Measurements from ENCODE around the gene DLL4.

DNA sequence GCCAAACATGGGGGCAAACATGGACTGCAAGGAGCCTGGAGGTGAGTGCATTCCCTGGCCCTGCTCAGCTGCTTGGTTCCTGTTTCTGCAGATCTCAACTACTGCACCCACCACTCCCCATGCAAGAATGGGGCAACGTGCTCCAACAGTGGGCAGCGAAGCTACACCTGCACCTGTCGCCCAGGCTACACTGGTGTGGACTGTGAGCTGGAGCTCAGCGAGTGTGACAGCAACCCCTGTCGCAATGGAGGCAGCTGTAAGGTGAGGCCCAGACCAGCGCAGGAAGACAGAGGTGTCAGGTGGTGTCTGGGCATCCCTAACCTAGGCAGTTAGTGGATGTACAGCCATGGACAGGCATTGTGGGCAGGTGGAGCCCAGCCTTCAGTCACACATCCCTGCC lies 5.3 kb downstream of the DLL4 start:
- TF ChIP-seq, protein P1, sequence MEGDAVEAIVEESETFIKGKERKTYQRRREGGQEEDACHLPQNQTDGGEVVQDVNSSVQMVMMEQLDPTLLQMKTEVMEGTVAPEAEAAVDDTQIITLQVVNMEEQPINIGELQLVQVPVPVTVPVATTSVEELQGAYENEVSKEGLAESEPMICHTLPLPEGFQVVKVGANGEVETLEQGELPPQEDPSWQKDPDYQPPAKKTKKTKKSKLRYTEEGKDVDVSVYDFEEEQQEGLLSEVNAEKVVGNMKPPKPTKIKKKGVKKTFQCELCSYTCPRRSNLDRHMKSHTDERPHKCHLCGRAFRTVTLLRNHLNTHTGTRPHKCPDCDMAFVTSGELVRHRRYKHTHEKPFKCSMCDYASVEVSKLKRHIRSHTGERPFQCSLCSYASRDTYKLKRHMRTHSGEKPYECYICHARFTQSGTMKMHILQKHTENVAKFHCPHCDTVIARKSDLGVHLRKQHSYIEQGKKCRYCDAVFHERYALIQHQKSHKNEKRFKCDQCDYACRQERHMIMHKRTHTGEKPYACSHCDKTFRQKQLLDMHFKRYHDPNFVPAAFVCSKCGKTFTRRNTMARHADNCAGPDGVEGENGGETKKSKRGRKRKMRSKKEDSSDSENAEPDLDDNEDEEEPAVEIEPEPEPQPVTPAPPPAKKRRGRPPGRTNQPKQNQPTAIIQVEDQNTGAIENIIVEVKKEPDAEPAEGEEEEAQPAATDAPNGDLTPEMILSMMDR (IDR thresholded peaks at IDR 0.05; ENCODE audit: poor library complexity, severe bottlenecking) = no peak
- TF ChIP-seq EP300 (conservative IDR thresholded peaks at IDR 0.05; ENCODE audit: poor library complexity, severe bottlenecking) (no peak), TAF1 (IDR thresholded peaks at IDR 0.05; ENCODE audit: low read depth) (no peak), EZH2 (IDR thresholded peaks at IDR 0.05; ENCODE audit: borderline replicate concordance, insufficient read depth, low read length, poor library complexity, severe bottlenecking) (no peak), SMC3 (conservative IDR thresholded peaks at IDR 0.05; ENCODE audit: poor library complexity) (no peak), POLR2AphosphoS5 (IDR thresholded peaks at IDR 0.05) (no peak), RAD21 (conservative IDR thresholded peaks at IDR 0.05) (no peak), REST (IDR thresholded peaks at IDR 0.05; ENCODE audit: borderline replicate concordance) (no peak), MXI1 (conservative IDR thresholded peaks at IDR 0.05; ENCODE audit: poor library complexity, severe bottlenecking) (no peak)

All from neural cell (in vitro differentiated cells).